ENCODE data around the gene HSPA12A.

Gene HSPA12A

GRCh38 chr10:116771101-116771958 lies 29.0 kb upstream of the HSPA12A start:
- DNase-seq: no peak

- DNase-seq: no peak
Measured at GRCh38 chr10:116770281-116770680, 27.9 kb upstream of the HSPA12A start.

DNA sequence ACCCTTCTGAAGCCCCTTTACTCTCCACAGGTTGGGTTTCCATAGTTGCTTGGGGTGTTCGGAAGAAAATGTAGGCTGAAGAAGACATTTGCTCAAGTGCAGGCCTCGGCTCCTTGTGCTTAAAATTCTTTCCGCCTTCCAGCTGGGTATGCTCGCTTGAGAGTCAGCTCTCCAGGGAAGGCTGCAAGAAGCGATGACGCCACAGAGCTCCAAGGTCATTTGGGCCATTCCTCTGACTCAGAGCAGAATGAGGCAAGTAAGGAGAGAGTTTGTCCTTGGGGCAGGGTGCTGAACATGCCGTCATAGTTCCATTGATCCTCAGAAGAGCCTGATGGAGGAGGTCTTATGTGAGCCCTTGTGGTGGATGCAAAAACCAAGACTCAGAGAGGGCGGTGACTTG lies 27.4 kb upstream of the HSPA12A start:
- no peak for DNase-seq

- no peak for DNase-seq
Measured at GRCh38 chr10:116769368-116769767, 27.0 kb upstream of the HSPA12A start.

- no peak for DNase-seq
Measured at GRCh38 chr10:116768786-116769185, 26.4 kb upstream of the HSPA12A start.

DNA sequence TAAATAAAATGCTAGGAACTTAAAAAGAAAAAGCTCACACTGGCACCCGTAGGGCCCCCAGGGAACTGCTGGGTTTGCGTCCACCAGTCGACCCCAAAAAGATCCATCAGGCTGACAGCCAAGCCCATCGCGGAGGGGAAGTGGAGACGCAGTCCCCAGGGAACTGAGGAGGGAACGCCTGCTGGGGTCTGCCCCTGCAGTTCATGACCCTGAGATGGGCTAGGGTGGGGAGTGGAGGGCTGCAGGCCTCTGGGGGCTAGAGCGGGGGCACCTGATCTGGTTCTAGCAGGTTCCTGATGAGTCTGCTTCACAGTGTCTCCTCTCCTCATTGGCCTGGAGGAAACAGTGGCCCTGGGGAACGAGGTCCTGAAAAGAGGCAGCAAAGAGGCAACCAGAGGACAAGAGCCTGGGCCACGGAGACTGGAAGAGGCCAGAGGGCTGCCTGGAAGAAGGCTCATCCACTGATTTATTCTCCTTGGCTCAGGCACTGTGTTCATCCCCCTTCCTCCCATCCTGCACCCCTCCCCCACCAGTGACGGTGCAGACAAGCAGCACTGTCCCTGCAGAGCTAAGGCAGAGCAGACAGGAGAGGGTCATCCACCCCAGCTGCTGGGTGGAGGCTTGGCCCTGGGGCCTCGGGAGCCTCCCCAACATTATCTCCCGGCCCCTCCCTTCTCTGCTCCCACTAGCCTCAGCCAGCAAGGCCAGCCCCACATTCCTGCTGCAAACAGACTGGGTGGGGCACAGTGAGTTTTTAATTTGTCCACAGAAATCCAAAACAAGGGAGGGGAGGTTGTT lies 24.7 kb upstream of the HSPA12A start:
- no peak for DNase-seq

GRCh38 chr10:116766241-116766827 lies 24.0 kb upstream of the HSPA12A start:
- no peak for DNase-seq

DNA sequence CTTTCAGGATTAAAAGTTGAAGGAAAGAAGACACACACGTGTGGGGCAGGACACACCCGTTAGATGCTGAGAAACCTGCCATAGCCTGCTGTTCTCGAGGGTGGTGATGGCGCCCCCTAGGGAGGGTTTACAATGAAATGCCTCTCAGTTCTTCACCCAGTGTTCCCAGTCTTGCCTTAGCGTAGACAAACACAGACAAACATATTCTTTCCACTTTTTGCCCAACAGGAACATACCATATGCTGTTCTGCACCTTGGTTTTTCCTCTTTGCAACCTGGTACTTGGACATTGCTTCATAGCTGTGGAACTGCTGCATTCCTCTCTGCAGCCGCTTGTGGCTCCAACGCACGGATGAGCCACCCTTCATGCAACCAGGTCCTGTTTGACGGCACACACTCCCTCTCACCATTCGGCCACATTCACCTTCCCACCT lies 23.3 kb upstream of the HSPA12A start:
- DNase-seq: peak; percentile 55

DNA sequence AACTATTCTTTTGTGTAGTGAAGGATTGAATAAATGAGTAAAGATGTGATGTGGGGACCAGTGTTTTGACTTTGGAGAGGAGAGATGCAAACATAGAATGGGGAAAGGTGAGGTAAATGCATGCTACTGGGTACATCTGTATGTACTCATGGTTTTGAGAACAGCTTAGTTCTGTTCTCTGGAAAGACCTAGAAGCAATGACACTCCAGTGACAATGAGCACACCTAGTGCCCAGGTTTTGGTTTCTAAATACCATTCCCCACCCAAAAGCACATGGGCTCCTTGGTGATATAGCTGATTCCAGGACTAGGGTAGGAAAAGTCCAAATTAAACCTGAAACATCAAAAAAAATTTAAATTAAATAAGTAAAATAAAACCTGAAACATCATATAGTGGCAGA lies 22.6 kb upstream of the HSPA12A start:
- no peak for DNase-seq

DNA sequence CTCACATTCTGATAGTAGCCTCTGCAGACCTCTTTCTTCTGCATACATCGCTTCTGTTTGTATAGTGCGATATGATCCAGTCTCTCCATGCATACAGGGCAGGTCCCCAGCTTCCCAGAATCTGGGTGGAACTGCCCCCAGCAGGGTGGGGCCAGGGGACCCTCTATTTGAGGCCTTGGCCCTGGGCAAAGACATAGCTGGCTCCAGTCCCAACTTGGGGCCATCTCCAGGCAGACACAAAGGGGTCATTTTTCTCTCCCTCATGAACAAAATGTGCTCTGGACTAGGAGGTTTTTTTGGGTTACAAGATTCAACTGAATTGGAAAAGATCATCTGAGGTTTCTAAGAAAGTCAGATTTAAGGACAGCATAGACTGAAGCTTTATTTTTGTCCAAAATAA lies 21.1 kb upstream of the HSPA12A start:
- DNase-seq: no peak

GRCh38 chr10:116761883-116762282 lies 19.5 kb upstream of the HSPA12A start:
- DNase-seq: no peak

DNA sequence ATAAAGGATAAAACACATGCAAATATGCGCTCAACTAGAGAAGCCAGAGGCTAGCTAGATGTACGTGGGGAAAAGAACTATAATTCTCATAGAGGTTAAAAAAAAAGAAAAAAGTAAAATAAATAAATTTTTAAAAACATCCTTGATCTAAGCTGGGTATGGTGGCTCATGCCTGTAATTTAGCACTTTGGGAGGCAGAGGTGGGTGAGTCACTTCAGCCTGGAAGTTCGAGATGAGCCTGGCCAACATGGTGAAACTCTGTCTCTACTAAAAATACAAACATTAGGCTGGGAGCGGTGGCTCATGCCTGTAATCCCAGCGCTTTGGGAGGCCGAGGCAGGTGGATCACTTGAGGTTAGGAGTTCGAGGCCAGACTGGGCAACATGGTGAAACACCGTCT lies 18.6 kb upstream of the HSPA12A start:
- no peak for DNase-seq

DNA sequence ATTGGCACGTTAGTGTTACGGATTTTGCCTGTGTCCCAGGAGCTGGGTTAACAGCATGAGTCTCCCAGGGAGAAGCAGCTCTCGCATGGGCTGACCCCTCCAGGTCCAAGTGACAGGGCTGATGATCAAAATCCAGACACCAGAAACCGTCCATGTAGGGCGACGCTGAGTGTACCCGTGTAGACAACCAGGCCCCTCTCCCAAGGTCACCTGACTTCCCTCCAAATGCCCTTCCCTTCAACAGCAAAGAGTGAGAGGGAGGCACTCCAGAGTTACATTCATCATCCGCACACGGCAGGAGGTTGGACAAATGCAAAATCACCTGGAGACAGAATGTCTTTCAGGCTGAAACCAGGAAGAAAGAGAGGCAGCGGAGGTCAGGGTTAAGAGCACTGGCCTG lies 14.9 kb upstream of the HSPA12A start:
- DNase-seq: no peak

DNA sequence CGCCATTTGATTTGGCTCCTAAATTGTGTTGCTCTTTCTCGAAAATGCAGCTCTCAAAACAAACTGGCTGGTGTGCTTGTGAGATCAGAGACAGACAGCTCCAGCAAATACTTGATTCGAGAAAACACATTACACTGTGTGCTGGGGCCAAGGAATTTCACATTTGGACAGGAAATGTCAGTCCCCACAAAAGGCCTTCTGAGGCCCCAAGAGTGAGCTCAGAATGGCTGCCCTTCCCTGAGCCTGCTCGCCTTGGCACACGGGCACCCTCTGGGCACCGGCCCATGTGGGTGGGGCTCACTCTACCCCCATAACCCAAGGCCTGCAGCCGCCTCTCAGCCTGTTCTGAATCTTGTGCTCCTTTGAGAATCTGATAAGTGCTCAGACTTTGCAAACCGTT lies 13.9 kb upstream of the HSPA12A start:
- no peak for DNase-seq

DNA sequence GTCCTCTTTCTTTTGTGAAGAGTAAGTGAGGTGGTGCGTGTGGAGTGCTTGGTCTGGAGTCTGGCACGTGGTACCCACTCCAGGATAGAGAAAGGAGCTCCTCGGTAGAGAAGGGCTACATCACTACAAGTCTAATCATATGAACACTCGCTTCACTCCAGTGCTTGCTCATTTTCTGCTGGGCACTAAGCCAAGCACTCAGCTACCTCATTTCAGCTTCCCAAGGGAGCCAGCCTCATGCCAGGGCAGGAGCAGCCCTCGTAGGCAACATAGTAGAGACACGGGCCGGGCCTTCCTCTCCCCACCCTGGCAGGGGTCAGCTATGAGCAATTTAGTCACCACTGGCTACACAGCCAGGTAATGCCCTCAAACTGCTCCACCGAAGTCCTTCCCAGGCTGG lies 11.4 kb upstream of the HSPA12A start:
- no peak for DNase-seq

DNA sequence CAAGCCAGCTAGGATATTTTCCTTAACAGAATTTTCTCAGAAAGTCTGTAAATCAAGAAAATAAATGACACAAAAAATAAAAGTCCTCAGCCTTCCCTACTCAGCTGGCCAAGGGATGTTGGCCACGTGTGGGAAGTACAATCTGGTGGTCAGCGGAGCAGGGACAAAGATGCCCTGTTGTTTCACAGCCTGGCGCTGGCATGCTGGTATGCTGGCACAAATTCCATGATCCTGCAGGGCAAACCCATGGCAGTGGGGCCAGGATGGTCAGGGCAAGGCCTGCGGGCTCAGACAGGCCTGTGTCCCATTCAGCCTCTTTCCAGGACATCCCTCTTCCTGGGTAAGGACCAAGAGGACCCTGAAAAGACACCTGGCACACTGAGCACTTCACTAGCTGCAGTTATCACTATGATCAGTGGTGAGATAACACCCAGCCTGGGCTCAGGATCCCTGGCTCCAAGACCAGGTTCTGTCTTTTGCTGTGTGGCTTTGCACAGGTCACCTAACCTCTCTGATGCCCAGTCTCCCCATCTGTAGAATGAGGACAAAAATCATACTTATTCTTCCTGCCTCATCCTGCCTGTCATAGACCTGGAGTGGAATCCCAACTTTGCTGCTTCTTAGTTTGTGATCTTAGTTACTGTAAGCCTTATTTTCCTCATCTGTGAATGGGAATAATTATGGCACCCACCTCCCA lies 10.8 kb upstream of the HSPA12A start:
- no peak for DNase-seq

DNA sequence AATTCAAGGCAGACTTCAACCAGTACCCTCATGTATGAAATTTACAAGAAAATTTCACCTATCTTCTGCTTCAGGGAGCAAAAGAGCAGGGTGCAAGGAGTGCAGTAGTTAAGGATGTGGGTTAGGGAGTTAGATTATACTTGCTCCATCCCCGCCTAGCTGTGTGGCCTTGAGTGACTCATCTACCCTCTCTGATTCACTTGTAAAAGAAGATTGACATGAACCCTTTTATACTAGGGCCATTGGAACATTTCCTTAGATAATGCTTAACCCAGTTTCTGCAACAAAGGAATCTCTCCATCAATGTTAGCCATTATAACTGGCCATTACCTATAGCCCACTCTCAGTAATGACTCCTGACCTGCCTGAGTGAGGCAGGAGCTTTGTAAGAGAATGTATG lies 10.2 kb upstream of the HSPA12A start:
- DNase-seq: no peak

GRCh38 chr10:116748471-116748870 lies 6.1 kb upstream of the HSPA12A start:
- no peak for DNase-seq

GRCh38 chr10:116748041-116748440 lies 5.7 kb upstream of the HSPA12A start:
- DNase-seq: no peak

DNA sequence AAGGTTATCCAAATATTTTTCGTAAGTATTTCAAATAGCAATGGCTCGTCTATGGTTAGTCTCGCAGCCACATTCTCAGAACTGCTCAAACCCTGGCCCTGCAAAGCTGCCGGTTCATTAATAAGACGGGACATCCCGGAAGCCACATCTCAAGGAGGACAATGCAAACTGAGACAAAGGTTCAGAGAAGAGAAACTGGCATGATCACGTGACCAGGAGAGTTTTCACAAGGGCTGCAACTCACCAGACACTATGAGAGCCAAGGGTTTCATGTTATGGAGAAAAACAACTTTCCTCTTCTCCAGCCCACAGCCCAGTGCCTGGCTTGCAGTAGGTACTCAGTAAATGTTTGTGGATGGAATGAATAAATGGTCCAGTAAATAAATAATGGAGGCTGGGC lies 5.0 kb upstream of the HSPA12A start:
- DNase-seq: no peak

- no peak for DNase-seq
Measured at GRCh38 chr10:116744885-116745284, 2.5 kb upstream of the HSPA12A start.

DNA sequence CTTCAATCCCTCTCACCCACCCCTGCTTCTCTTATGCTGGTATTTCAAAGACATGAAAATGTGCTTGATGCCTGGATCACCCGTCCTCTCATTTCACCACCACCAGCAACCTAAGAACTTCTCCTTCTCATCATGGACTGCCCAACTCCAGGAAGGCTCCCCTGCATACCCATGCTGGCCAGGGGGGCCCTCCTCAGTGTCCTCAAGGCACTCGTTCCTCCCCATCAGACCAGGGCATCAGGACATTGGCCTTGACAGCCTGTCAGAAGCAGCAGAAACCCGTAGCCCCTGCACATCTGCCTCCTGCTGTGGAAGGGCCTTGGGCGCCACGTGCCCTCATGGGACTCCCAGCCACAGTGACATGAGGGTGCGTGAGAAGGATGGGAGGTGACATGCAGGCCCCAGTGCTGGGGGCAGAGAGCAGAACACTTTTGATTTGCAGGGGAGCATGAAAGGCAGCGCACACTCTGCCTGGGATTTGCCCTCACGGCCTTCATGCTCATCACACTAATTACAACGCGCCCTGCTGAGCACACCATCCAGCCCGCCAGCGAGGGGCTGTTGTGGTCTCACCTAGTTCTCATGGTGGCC lies 1.9 kb upstream of the HSPA12A start:
- DNase-seq: no peak

All from stimulated activated CD4-positive, alpha-beta T cell treated with anti-CD3 and anti-CD28 coated beads, Interleukin-15, amount 100 ng/mL, for 24 hours (primary cell).